ENCODE measurements around the gene WDR64. TPM values are rescaled to one million over a fixed set of nuclear protein-coding genes. Genes with fewer than 3 reads are reported as not detected.

The WDR64 gene
- total RNA-seq, 1 experiment from 2014 or later = not detected

GRCh38 chr1:241642593-241642944 is 9.5 kb upstream of the WDR64 start:
- Mint-ChIP-seq H3K36me3 (ENCODE audit: insufficient read depth, unreplicated experiment) (peaks cover 19% of the 10 kb centered on the region), H3K27ac (ENCODE audit: low read depth, unreplicated experiment) (peak overlapping the region; percentile 100), H3K9me3 (ENCODE audit: unreplicated experiment) (peaks cover 8% of the 10 kb centered on the region), H3K27me3 (ENCODE audit: insufficient read depth, unreplicated experiment) (no peaks in the 10 kb centered on the region), H3K4me1 (ENCODE audit: insufficient read depth, unreplicated experiment) (peaks cover 42% of the 10 kb centered on the region), H3K4me3 (ENCODE audit: unreplicated experiment) (no peak overlapping the region)
- intact Hi-C loops (cut with micrococcal nuclease) = no loop called here
- no TSS peak for BruUV-seq (replicated peaks)
- TF ChIP-seq CTCF (IDR thresholded peaks at IDR 0.05; ENCODE audit: unreplicated experiment) = no peak
- DNase-seq (ENCODE audit: unreplicated experiment) = no peak
- ChIA-PET CTCF (interaction anchor here (0.6 to 2.6 kb wide), 6 partner anchors 12 to 92 kb away, joined by 3 to 17 read pairs (median 3); no protein-coding TSS in a partner anchor), POLR2A (interaction anchor here (0.8 to 5.8 kb wide), 14 partner anchors 11 to 907 kb away, joined by 3 to 151 read pairs (median 14); partner anchors contain the start of gene WDR64)

GRCh38 chr1:241644259-241644658 is 7.8 kb upstream of the WDR64 start:
- POLR2A ChIA-PET = interaction anchor here (1.1 to 5.8 kb wide), 4 partner anchors 11 to 44 kb away, joined by 5 to 151 read pairs (median 6); no protein-coding TSS in a partner anchor
- intact Hi-C loops (cut with micrococcal nuclease) = no loop called here
- Mint-ChIP-seq H3K27me3 (ENCODE audit: insufficient read depth, unreplicated experiment) (no peaks in the 10 kb centered on the region), H3K9me3 (ENCODE audit: unreplicated experiment) (peaks cover 8% of the 10 kb centered on the region), H3K4me3 (ENCODE audit: unreplicated experiment) (no peak overlapping the region), H3K27ac (ENCODE audit: low read depth, unreplicated experiment) (no peak overlapping the region), H3K36me3 (ENCODE audit: insufficient read depth, unreplicated experiment) (peaks cover 13% of the 10 kb centered on the region), H3K4me1 (ENCODE audit: insufficient read depth, unreplicated experiment) (peaks cover 34% of the 10 kb centered on the region)
- DNase-seq (ENCODE audit: unreplicated experiment) = no peak
- CTCF ChIA-PET = interaction anchor here (1.0 to 1.7 kb wide), 4 partner anchors 9 to 135 kb away, joined by 3 to 6 read pairs (median 4); no protein-coding TSS in a partner anchor
- no peak for TF ChIP-seq CTCF (IDR thresholded peaks at IDR 0.05; ENCODE audit: unreplicated experiment)
- BruUV-seq (replicated peaks) = no TSS peak

- ChIA-PET CTCF (interaction anchor here (1.7 kb wide), 1 partner anchor 24 kb away, joined by 6 read pairs; no protein-coding TSS in a partner anchor), POLR2A (interaction anchor here (1.0 to 5.8 kb wide), 3 partner anchors 10 to 43 kb away, joined by 3 to 151 read pairs (median 5); no protein-coding TSS in a partner anchor)
- Mint-ChIP-seq H3K9me3 (ENCODE audit: unreplicated experiment) (peaks cover 17% of the 10 kb centered on the region), H3K4me3 (ENCODE audit: unreplicated experiment) (no peak overlapping the region), H3K27ac (ENCODE audit: low read depth, unreplicated experiment) (no peak overlapping the region), H3K27me3 (ENCODE audit: insufficient read depth, unreplicated experiment) (no peaks in the 10 kb centered on the region), H3K36me3 (ENCODE audit: insufficient read depth, unreplicated experiment) (peaks cover 13% of the 10 kb centered on the region), H3K4me1 (ENCODE audit: insufficient read depth, unreplicated experiment) (peaks cover 34% of the 10 kb centered on the region)
- no peak for DNase-seq (ENCODE audit: unreplicated experiment)
- no TSS peak for BruUV-seq (replicated peaks)
- intact Hi-C loops (cut with micrococcal nuclease) = no loop called here
- no peak for TF ChIP-seq CTCF (IDR thresholded peaks at IDR 0.05; ENCODE audit: unreplicated experiment)
Measured at GRCh38 chr1:241645199-241645598, 6.9 kb upstream of the WDR64 start.

GRCh38 chr1:241646201-241646600 is 5.9 kb upstream of the WDR64 start:
- ChIA-PET POLR2A (interaction anchor here (0.6 to 2.5 kb wide), 4 partner anchors 9 to 178 kb away, joined by 3 to 19 read pairs (median 4); no protein-coding TSS in a partner anchor), CTCF (interaction anchor here (0.6 to 1.2 kb wide), 3 partner anchors 21 to 758 kb away, joined by 3 read pairs; no protein-coding TSS in a partner anchor)
- BruUV-seq (replicated peaks) = no TSS peak
- H3K4me1 Mint-ChIP-seq (ENCODE audit: insufficient read depth, unreplicated experiment) = peaks cover 26% of the 10 kb centered on the region
- H3K4me3 Mint-ChIP-seq (ENCODE audit: unreplicated experiment) = no peak overlapping the region
- no peak for TF ChIP-seq CTCF (IDR thresholded peaks at IDR 0.05; ENCODE audit: unreplicated experiment)
- peaks cover 20% of the 10 kb centered on the region for H3K9me3 Mint-ChIP-seq (ENCODE audit: unreplicated experiment)
- intact Hi-C loops (cut with micrococcal nuclease) = no loop called here
- no peaks in the 10 kb centered on the region for H3K27me3 Mint-ChIP-seq (ENCODE audit: insufficient read depth, unreplicated experiment)
- no peak for DNase-seq (ENCODE audit: unreplicated experiment)
- H3K36me3 Mint-ChIP-seq (ENCODE audit: insufficient read depth, unreplicated experiment) = peaks cover 16% of the 10 kb centered on the region
- no peak overlapping the region for H3K27ac Mint-ChIP-seq (ENCODE audit: low read depth, unreplicated experiment)
